ENCODE data around the gene MIGA1. TPM values are rescaled to one million over a fixed set of nuclear protein-coding genes. Genes with fewer than 3 reads are reported as not detected.
"Not testable (repeated sequence)": the region's sequence is repeated elsewhere in the genome, so short reads cannot be mapped to it uniquely, and the experiment has no call there.

The MIGA1 gene
- total RNA-seq, 2 donors from 2014 or later: 13.9 to 18.3 TPM

DNA sequence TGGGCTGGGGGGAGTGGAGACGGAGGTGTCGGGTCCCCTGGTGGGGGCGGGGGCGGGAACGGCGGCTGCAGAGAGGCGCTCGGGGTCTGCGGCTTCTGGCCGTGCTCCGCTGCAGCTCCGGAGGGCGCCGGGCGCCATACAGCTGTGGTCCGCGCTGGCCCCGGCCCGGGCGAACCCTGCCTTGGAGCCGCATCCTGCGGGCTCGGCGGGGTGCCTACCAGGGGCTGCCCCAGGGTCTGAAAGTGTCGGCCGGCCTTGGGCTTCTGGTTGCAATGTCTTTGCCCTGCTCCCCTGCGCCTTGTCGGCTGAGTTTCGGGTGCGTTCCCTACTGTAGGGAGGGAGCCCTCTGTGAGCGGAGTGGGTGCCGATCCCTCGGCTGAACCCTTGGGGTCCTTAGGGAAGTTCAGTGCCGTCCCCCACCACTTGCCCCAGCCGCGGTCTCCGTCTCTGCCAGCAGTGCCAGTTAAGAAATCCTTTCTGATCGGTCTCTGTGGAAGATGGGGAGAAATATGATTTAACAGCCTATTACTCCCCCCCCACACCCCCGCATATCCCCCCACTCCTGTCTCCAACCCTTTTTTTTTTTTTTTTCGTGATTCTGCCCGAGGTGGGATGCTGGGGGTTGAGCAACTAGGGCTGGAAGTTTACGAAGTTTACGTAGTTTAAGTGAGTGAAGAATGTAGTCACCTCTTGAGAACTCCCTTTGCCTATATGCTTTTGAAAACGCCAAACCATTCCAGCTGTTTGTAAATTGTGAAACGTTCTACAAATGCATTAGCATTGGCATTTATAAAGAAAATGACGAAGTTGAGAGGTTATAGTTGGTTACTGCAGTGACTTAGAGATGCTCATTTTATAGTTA, 109.6 kb downstream of the MIGA1 start:
- intact Hi-C loops (cut with DNase I, micrococcal nuclease): no loop called here
- peak in 1 of 2 donors; percentile 34 for DNase-seq
- peak; percentile 63 for ATAC-seq

DNA sequence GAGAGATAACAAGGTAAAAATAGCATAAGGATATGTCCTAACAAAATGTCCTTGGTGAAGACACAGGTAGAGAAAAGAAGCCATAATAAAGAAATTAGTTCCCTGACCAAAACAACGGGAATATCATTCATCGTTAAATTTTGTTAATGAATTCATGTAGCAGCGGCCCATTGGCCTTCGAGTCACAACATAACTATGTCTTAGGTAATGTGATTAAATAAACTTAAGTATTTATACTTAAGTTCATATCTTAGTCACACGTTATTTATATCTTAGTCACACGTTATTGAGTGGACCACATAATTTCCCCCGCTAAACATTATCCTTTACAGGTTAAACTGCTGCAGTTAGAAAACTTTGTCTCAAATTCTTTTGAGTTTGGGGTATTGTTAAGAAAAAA, 110.2 kb downstream of the MIGA1 start:
- intact Hi-C loops (cut with DNase I, micrococcal nuclease): loop anchor here in 1 of 2 donors (5.0 kb wide), 1 partner anchor 57 kb away; no protein-coding TSS in a partner anchor
- no peak for DNase-seq

GRCh38 chr1:77891200-77891599, 111.8 kb downstream of the MIGA1 start:
- no peak for DNase-seq
- ATAC-seq: no peak
- intact Hi-C loops (cut with DNase I, micrococcal nuclease): loop anchor here in 1 of 2 donors (5.0 kb wide), 1 partner anchor 59 kb away; no protein-coding TSS in a partner anchor

More for the DNA sequence above, 110.2 kb downstream of the MIGA1 start:
- no peak for ATAC-seq

DNA sequence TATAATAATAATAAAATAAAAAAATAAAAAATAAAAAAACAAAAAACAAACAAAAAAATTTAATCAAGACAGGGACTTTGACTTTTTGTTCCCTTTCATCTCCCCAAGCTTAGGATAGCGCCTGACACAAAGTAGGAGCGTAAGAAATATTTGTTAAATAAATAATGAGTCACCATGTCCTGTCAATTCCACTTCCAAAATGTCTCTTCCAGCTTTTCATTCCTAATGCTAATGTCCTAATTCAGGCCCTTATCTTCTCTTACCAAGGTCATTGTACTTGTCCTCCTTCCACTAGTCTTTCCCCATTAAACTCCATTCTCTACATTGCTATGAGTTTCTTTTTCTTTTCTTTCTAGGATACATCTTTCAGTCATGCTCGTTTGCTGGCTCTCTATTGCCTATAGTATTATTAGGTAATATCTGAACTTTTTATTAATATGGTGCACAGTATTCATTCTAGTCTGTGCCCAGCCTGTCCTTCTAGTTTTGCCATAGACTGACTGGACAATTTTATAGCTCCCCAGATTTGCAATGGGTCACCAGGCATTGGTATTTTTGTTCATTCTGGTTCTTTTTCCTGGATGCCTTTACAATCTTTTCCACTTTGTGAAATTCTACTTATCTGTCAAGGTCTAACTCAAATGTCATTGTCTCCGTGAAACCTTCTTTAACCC, 120.3 kb downstream of the MIGA1 start:
- no peak for ATAC-seq
- intact Hi-C loops (cut with DNase I, micrococcal nuclease): no loop called here
- no peak for DNase-seq

DNA sequence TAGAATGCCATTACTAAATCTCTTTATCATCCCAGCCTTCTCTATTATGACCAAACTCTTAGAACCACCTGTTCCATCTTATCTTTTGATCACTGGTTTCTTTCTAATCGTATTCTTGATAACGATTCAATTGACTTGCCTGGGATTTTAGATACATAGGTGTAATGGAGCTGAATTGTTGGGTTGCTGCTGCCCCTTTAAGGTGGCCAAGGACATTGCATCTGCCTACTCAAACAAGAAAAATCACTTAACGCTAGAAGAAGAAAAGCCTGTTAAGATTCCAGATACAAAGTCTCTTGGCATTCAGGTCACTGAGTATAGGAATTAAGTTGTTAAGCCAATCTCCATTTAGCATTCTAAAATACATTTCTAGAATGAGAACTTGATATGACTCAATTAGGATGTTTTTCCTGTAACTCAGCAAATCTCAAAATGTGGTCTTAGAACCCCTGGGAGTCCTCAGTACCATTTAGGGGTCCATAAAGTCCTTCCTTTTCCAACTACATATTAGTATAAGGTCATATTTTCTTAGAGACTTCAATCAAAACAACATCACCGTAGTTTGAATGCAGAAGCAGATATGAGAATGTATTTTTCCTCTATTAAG, 121.3 kb downstream of the MIGA1 start:
- ATAC-seq (peak; percentile 74), DNase-seq (peak in 1 of 2 donors; percentile 20)
- intact Hi-C loops (cut with DNase I, micrococcal nuclease): no loop called here

GRCh38 chr1:77905603-77906002, 126.2 kb downstream of the MIGA1 start:
- ATAC-seq (no peak), DNase-seq (no peak)
- intact Hi-C loops (cut with DNase I, micrococcal nuclease): no loop called here

- intact Hi-C loops (cut with DNase I, micrococcal nuclease): no loop called here
- DNase-seq (no peak), ATAC-seq (no peak)
Observed at GRCh38 chr1:77906019-77906545, 126.6 kb downstream of the MIGA1 start.

DNA sequence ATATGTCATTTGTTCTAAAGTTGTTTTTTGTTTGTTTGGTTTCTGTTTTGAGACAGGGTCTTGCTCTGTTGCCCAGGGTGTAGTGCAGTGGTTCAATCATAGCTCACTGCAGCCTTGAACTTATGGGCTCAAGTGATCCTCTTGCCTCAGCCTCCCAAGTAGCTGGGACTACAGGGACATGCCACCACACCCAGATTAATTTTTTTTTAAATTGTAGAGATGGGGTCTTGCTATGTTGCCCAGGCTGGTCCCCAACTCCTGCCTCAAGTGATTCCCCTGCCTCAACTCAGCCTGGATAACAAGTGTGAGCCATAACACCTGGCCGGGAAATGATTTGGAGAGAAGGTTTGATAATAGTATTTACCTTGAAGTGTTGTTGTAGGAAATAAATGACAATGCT, 127.2 kb downstream of the MIGA1 start:
- DNase-seq: no peak
- ATAC-seq: no peak
- intact Hi-C loops (cut with DNase I, micrococcal nuclease): no loop called here

GRCh38 chr1:77910116-77910515, 130.7 kb downstream of the MIGA1 start:
- no peak for DNase-seq
- intact Hi-C loops (cut with DNase I, micrococcal nuclease): no loop called here
- ATAC-seq: no peak

DNA sequence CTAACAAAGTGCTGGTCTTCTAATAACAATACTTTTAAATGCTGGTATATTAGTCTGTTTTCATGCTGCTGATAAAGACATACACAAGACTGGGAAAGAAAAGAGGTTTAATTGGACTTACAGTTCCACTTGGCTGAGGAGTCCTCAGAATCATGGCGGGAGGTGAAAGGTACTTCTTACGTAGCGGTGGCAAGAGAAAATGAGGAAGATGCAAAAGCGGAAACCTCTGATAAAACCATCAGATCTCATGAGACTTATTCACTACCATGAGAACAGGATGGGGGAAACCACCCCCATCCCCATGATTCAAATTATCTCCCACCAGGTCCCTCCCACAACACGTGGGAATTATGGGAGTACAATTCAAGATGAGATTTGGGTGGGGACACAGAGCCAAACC, 139.5 kb downstream of the MIGA1 start:
- intact Hi-C loops (cut with DNase I, micrococcal nuclease); ATAC-seq; DNase-seq: not testable (repeated sequence)

DNA sequence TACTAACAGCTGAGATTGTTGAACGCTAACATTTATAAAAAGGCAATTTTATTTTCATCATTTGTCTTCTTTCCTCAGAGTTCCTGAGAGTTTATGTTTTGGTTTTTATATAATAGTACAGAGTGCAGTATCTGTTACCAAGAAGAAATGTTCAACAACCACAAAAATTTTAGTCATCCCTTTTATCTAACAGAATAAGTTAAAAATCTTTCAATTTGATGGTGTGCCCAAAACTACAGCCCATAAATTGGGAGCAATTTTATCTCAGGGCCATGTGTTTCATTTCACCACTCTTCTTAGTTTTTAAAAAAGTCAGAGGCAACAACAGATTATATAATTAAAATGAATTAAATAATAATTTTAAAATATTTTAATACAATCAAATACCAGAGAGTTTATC, 146.1 kb downstream of the MIGA1 start:
- DNase-seq (no peak), ATAC-seq (no peak)
- intact Hi-C loops (cut with DNase I, micrococcal nuclease): loop anchor here in 1 of 2 donors (5.0 kb wide), 1 partner anchor 188 kb away; no protein-coding TSS in a partner anchor

DNA sequence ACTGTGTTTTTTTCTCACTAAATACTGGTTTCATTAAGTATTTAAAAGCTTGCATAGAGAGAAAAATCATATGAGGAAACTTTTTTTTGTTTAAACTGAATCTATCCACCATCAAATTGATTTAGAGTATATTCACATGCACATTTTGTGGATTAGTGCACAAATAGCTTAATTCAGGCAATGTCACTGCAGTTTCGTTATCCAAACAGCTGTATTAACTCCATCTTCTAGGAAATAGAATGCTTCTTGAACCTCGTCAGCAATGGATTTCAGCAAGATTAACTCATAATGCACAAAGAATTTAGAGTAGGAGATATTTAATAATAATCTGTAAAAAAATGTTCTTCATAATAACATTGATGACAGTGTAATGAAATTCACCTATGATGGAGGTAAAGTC, 146.5 kb downstream of the MIGA1 start:
- DNase-seq: no peak
- ATAC-seq: no peak
- intact Hi-C loops (cut with DNase I, micrococcal nuclease): loop anchor here in 1 of 2 donors (5.0 kb wide), 1 partner anchor 189 kb away; no protein-coding TSS in a partner anchor

GRCh38 chr1:77926561-77927357, 147.3 kb downstream of the MIGA1 start:
- no peak for ATAC-seq
- intact Hi-C loops (cut with DNase I, micrococcal nuclease): loop anchor here in 1 of 2 donors (5.0 kb wide), 1 partner anchor 189 kb away; no protein-coding TSS in a partner anchor
- no peak for DNase-seq

- DNase-seq: no peak
- no peak for ATAC-seq
- intact Hi-C loops (cut with DNase I, micrococcal nuclease): loop anchor here in 1 of 2 donors (5.0 kb wide), 1 partner anchor 190 kb away; no protein-coding TSS in a partner anchor
Observed at GRCh38 chr1:77927414-77927813, 148.0 kb downstream of the MIGA1 start.

Measured in left colon (tissue), 2 donors.